PC-9 (cell line): ENCODE data around the gene PI4K2A.

Experiments
- EZH2 ChIP-seq: fragments of 200-600 bp; sonication (generic); IDR thresholded peaks from 2 replicates; pipeline ENCODE4 v1.8.0; 2017; ENCODE audit warnings: antibody characterized with exemption, low read depth
- TF ChIP-seq, protein P1 (sequence below): fragments of 200-600 bp; sonication (generic); conservative IDR thresholded peaks from 2 replicates; pipeline ENCODE4 v1.6.1; 2017; ENCODE audit warnings: mixed run types, antibody characterized with exemption, mild to moderate bottlenecking, moderate library complexity

GRCh38 chr10:97701438-97702069 lies 61.1 kb downstream of the PI4K2A start:
- TF ChIP-seq, protein P1, sequence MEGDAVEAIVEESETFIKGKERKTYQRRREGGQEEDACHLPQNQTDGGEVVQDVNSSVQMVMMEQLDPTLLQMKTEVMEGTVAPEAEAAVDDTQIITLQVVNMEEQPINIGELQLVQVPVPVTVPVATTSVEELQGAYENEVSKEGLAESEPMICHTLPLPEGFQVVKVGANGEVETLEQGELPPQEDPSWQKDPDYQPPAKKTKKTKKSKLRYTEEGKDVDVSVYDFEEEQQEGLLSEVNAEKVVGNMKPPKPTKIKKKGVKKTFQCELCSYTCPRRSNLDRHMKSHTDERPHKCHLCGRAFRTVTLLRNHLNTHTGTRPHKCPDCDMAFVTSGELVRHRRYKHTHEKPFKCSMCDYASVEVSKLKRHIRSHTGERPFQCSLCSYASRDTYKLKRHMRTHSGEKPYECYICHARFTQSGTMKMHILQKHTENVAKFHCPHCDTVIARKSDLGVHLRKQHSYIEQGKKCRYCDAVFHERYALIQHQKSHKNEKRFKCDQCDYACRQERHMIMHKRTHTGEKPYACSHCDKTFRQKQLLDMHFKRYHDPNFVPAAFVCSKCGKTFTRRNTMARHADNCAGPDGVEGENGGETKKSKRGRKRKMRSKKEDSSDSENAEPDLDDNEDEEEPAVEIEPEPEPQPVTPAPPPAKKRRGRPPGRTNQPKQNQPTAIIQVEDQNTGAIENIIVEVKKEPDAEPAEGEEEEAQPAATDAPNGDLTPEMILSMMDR: peak; percentile 74
- no peak for TF ChIP-seq EZH2
